Activated naive CD4-positive, alpha-beta T cell treated with anti-CD3 and anti-CD28 coated beads, Interleukin-2, amount 50 U/mL, for 16 hours (primary cell): Measurements from ENCODE around the gene DMXL1.

Experiments
- DNase-seq: peaks from one replicate; pipeline ENCODE4 v3.0.0-alpha.2; 2020

Gene DMXL1

DNA sequence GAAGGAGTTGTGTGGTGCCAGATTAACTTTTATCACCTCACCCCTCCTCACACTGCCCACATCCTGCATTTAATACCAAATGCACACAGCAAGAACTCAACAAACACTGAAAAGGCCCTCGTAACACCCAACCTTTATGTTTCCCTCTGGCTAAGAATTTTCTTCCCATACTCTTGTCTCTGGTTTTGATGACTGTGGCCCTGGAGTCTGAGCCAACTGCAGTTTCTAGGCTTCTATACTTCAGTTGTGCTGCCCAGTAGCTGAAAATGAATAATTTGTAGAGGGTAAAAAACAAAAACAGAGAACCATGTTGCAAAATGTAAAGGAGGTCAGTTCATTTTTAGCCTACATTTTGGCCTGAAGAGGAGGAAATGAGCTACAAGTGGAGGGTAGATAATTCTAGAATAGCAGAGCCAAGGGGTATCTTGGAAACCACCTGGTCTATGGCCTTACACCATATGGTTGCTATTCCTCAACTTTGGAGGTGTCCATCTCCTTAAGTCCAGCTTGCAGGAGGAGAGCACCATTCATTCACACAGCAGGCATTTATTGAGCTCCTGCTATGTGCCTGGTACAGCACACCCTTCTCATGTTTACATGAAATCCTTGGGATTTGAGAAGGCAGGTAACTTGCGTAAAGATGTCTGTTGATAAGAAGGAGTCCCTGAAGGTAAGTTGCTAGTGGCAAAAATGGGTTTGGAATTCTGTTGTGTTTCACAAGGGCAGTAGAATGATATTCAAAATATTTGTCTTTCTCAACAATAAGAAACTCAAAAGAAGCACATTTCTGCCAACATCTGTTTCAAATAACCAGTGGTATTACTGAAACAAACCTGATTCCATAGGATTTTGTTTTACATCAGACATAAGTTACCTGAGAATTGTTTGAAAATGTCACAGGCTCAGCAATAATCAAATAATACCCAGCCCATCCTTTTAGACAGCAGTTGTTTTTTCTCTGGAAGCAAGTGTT lies 201.2 kb downstream of the DMXL1 start:
- DNase-seq: no peak

DNA sequence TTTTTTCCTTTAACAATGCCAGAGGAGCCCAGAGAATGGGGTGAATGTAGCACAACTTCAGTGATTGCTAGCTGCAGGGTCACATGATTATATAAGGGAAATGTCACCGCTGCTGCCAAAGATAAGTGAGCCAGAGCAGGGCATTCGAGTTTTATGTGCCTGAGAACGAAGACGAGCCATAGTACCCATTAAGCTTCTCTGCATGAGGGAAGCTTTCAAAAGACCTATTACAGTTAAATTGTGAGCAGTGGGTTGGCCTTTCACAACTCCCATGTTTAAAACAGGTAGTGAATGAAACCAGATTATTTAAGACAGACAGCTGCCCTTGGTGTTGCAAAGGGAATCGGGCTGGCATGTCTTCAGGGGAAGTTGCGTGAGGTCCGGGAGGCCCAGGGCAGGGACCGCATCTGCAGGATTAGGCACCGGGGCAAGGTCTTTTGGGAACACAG lies 202.5 kb downstream of the DMXL1 start:
- DNase-seq: no peak

- DNase-seq: no peak
These were observed 203.3 kb downstream of the DMXL1 start for GRCh38 chr5:119274030-119274766.

- no peak for DNase-seq
These were observed 203.9 kb downstream of the DMXL1 start for GRCh38 chr5:119274767-119275130.

DNA sequence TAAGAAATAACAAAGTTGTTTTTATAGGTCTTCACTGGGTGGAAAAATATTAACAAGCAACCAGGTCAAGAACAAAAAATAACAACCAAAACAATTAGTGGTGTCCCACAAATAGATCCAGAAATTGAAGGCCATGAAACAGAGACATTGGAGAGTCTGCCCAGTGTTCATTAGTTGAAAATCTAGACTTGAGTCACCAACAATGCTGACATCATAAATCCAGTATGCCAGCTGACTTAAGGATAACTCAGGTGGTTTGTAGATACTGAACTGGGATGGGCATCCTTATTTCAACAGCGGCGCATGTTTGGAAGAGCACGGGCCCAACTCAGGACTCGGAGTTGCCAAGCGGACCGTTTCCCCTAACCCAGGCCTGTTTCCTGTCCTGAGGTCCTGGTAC lies 204.3 kb downstream of the DMXL1 start:
- no peak for DNase-seq

GRCh38 chr5:119275601-119276173 lies 204.8 kb downstream of the DMXL1 start:
- DNase-seq: peak; percentile 55

- DNase-seq: no peak
These were observed 206.1 kb downstream of the DMXL1 start for GRCh38 chr5:119276978-119277377.

DNA sequence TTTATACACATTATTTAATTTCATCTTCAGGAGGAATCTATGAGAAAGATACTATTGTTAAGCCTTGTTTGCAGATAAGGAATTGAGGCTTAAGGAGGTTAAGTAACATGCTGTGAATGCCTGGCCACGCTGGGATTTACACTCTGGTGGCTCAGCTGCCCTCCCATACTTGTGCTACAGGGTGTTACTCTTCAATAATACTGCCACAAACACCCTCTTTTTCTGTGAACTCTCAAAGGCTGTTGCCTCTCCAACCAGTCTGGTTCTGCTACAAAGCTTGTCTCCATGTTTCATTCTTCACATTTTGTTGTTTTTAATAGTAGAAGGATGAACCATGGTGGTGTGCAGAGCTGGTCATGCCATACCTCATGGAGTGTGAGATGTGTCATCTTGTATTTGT lies 208.2 kb downstream of the DMXL1 start:
- no peak for DNase-seq

DNA sequence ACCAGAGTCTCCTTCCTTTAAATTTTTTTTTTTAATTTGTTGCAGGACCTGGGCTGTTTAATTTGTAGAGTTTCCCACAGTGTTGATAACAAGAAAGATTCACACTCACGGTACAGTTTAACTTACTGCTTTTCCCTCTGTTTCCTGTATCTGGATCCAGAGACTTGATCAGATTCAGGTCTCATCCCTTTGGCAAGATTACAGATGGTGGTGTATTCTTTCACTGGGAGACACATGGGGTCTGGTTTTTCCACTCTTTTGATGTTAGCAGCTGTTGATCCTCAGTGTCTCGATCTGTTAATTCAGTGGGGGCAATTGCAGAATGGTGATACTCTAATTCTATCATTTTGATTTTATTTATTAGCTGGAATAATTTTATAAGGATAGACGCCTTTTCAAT lies 209.5 kb downstream of the DMXL1 start:
- no peak for DNase-seq

GRCh38 chr5:119282628-119283027 lies 211.7 kb downstream of the DMXL1 start:
- DNase-seq: no peak

DNA sequence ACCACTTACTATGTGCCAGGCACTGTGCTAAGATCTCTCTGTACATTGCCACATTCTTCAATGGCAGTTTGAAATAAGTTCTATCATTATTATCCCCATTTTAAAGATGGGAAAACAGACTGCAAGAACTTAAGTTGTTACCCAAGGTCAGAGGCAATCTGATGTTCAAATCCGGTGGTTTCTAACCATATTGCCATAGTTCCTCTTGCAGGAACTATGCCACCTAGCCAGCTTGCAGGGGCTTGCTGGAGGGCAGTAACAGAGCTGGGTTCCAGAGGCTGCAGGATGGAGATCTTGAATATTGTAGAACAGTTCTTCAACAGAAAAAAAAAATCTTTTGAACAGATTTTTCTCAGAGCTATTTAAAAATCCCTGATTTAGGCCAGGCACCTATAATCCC lies 213.1 kb downstream of the DMXL1 start:
- no peak for DNase-seq

DNA sequence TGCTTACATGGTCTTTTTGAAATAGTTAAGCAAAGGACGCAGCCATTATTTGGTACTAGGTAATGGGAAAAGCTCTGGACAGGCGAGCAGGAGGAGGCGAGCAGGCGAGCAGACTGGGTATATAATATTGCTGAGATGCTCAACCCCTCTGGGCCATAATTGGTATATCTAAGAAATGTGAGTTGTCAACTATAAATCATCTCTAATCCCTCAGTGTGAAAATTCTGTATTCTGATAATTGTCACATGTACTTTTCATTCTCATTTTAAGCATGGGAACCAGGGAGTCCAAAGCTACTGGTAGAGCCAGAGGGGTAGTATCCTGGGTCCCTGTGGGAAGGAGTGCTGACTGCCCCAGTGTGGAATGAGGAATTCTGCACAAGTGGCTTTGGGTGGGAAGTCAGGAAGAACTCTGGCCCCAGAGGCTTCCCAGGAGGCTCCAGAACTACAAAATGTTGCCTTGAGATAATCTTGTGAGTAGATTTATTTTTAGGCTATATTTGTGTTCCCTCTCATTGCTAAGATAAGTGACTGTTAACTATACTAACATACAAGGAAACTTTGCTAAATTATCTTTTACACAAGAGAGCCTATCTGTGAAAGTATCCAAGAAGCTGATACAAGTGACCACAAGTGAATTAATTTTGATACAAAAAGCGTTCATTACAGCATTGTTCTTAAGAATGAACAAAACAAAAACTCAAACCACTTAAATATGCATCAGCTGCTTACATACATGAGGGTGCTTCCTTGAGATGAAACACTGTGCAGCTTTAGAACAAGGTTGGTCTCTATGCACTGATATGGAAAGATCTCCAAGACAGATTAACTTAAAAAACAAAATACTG lies 214.4 kb downstream of the DMXL1 start:
- DNase-seq: no peak

- no peak for DNase-seq
These were observed 215.9 kb downstream of the DMXL1 start for GRCh38 chr5:119286511-119287488.

- DNase-seq: peak; percentile 56
These were observed 216.7 kb downstream of the DMXL1 start for GRCh38 chr5:119287547-119288111.

DNA sequence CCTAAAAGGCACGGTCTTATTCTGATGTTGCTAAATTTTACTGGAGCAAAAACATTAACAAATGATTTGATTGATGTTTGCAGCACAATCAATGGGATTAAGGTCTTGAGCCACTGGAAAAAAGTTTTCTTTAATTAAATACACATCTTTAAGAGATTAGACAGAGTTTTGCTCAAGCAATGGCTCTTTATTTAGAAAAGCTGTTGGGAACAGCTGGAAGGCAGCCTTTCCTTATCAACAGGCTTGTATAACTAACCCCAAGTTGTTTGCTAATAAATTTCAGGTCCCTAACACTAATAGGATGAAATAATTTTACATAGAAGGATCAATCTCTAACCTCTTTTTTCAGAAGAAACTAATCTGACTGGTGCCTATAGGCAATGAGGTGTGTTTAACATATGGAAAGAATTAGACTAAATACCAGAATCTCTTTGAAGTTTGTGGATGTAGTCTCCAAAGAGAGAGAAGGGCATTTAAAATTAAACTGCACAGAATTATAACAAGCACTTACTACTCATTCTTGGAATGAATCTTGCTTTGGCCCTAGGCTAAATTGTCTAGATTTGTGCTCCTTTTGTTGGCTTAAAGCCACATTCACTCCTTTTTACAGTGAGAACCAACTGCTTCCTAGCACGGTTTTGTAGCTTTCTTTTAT lies 217.6 kb downstream of the DMXL1 start:
- no peak for DNase-seq

- no peak for DNase-seq
These were observed 218.7 kb downstream of the DMXL1 start for GRCh38 chr5:119289438-119290044.

DNA sequence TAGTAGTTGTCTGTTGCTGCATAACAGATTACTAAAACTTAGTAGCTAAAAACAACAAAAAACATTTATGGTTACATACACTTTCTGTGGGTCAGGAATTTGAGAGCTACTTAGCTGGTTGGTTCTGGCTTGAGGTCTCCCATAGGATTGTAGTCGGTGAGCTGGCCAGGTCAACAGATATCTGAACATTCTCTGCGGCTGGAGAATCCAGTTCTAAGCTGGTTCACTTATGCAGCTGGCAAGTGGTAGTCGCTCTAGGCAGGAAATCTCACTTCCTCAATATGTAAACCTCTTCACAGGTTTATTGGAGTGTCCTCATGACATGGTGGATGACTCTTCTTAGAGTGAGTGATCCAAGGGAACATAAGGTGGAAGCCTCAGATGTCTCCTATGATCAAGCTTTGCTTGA lies 219.3 kb downstream of the DMXL1 start:
- DNase-seq: no peak

- DNase-seq: no peak
These were observed 219.7 kb downstream of the DMXL1 start for GRCh38 chr5:119290607-119291006.

- DNase-seq: no peak
These were observed 220.2 kb downstream of the DMXL1 start for GRCh38 chr5:119291056-119291455.

GRCh38 chr5:119291877-119292276 lies 221.0 kb downstream of the DMXL1 start:
- no peak for DNase-seq
